Right cardiac atrium (tissue), 5 donors: Measurements from ENCODE around the gene LGALS13. TPM values are rescaled to one million over a fixed set of nuclear protein-coding genes. Genes with fewer than 3 reads are reported as not detected.

Experiments used
- ATAC-seq, 2 donors: fragments of 200-7000 bp; cut with Tn5 transposase; one replicate each; pipeline versions ENCODE4 v1.8.0 to v1.9.1; 2020; ENCODE audit warnings: moderate library complexity in 2 of 2, mild to moderate bottlenecking in 1 of 2
- DNase-seq, 3 donors: peaks; one replicate each; pipeline ENCODE4 v3.0.0-alpha.2; 2020
- H3K27ac ChIP-seq: one replicate; pipeline ENCODE4 v1.5.1; 2013; ENCODE audit warnings: mild to moderate bottlenecking, low read length, control low read depth, moderate library complexity
- H3K27me3 ChIP-seq: one replicate; pipeline ENCODE4 v1.6.1; 2013; ENCODE audit not compliant: control insufficient read depth, insufficient read depth
- H3K4me1 ChIP-seq: one replicate; pipeline ENCODE4 v1.6.1; 2013; ENCODE audit warnings: low read length; ENCODE audit not compliant: control insufficient read depth, insufficient read depth
- H3K4me3 ChIP-seq: one replicate; pipeline ENCODE4 v1.5.1; 2013; ENCODE audit warnings: low read length, control low read depth
- H3K9me3 ChIP-seq: one replicate; pipeline ENCODE4 v1.6.1; 2013; ENCODE audit warnings: low read length; ENCODE audit not compliant: control insufficient read depth
- WGBS: extraction: QIAGEN DNeasy Blood & Tissue Kit; methylation state at CpG from one replicate; pipeline ENCODE4 v1.1.7; 2013; 5-methylcytosine and 5-hydroxymethylcytosine counted together
- intact Hi-C, 4 donors: fragments of 100-400 bp; cut with DNase I; formaldehyde crosslinking; loops; one replicate each; pipeline versions ENCODE4 v1.11.0 to v1.14.0; 2022 to 2023
- long read RNA-seq, 4 donors: library from polyadenylated mRNA; unstranded; transcript quantifications; one replicate each; pipeline ENCODE4 v2.0.0, GENCODE V29; 2020 to 2021
- polyA plus RNA-seq: library from polyadenylated mRNA; stranded (reverse); fragments of 200-250 nt; gene quantifications from one replicate; pipeline ENCODE4 v1.2.3, GENCODE V29; 2013
- total RNA-seq, 4 donors: library from RNA; stranded (reverse); fragmentation: NEBNext Ultra II Directional; extraction: Animal tissue kit (Norgen Biotek cat#: 25700); gene quantifications; one replicate each; pipeline ENCODE4 v1.2.1, GENCODE V29; 2021
- donor health status: healthy with polysubstance abuse.
- donor health status: DM: no; HTN: yes; CAD: no.
- donor health status: DM: no; HTN: no; CAD: no.
- donor health status: DM: no; HTN: yes; CAD: no; lungs with severe emphysema.
- donor health status: DM: yes; HTN: yes; CAD: no.

Gene LGALS13, protein sequence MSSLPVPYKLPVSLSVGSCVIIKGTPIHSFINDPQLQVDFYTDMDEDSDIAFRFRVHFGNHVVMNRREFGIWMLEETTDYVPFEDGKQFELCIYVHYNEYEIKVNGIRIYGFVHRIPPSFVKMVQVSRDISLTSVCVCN
- total RNA-seq = not detected
- not detected for polyA plus RNA-seq
- long read RNA-seq, donor 1 = 0 reads
- long read RNA-seq, donor 2 = 0 reads
- long read RNA-seq, donor 3 = 0 reads
- long read RNA-seq, donor 4 = 0 reads

DNA sequence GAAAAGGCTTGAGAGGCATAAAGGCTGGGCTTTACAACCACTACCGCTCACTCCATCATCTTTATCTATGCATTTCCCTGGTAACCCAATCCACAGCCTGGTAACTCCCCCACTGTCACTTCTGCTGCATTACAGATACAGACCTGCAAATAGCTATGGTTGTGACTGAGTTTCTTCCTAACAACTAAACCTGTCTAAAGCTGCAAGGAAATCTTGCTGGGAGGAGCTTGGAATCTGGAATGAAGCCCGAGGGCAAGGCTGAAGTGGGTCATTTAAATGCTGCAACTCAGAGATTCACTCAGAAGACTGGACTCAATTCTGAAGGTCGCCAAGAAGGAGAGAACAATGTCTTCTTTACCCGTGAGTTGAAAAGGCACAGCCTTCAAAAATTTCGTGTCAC, at the start of gene LGALS13:
Gene LGALS13 (plus strand): TSS at position 301 of the 400 bp plus-strand sequence. CDS start 45 bp downstream, at position 346.
- no peaks in the 10 kb centered on the region for H3K4me1 ChIP-seq
- ATAC-seq (no peak), DNase-seq (no peak)
- no peak within 1 kb of the TSS for H3K27ac ChIP-seq
- intact Hi-C loops = loop anchor here in 1 of 4 donors (10.0 kb wide), 1 partner anchor 1423 kb away; no protein-coding TSS in a partner anchor
- H3K27me3 ChIP-seq = no peaks in the 10 kb centered on the region
- H3K9me3 ChIP-seq = no peaks in the 10 kb centered on the region
- no peak within 1 kb of the TSS for H3K4me3 ChIP-seq
- WGBS = 27% methylated on average over 5 of the region's 5 CpGs

DNA sequence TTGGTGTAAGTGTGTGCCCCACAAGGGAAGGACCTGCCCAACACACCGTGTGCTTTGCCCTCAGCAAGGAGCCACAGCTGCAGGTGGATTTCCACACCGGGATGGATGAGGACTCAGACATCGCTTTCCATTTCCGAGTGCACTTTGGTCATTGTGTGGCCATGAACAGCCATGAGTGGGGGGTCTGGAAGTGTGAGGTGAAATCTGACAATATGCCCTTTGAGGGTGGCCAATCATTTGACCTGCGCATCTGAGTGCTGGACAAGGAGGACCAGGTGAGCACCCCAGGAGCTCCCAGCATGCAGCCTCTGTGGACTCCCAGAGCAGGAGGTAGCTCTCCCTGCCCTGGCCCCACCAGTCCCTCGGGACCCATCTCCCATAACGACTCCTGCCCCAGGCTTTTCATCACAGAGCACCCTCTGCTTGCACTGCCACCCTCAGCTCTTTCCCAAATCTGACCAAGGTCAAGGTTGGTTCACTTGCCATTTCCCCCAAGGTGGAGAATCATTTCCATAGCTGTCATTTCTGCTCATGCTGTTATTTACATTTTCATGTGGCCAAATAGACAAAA, 49.2 kb upstream of the LGALS13 start:
- intact Hi-C loops = loop anchor here in 2 of 4 donors (5.0 kb wide), 1 partner anchor 119 kb away; no protein-coding TSS in a partner anchor
- Histone ChIP-seq H3K27me3 (no peaks in the 10 kb centered on the region), H3K27ac (no peak overlapping the region), H3K4me1 (no peaks in the 10 kb centered on the region), H3K4me3 (no peak overlapping the region), H3K9me3 (no peaks in the 10 kb centered on the region)
- 62% methylated on average over 7 of the region's 7 CpGs for WGBS
- DNase-seq (no peak), ATAC-seq (no peak)

DNA sequence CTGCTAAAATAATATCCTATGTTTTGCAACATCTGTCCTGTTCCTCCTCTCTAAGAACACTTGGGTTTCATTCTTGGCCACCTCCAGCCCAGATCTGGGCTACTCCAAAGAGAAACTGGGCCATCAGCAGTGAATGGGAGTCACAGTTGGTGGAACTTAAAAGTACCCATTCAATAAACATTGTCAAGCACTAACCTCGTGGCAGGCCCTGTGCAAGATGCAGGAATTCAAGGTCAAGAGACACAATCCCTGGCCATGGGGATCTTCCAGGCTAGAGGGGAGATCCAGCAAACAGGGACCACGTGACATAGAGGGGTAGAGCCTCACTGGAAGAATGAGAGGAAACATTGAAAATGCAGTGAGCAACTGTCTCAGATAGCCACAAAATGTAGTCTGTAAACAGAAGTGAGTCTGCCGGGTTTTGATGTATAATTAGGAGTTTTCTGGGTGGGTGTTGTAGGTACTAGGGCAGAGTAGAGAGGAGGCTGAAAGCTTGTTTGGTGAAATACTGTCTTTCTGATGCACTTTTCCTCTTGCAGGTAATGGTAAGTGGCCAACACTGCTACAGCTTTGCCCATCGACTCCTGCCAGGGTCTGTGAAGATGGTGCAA, 47.5 kb upstream of the LGALS13 start:
- intact Hi-C loops = loop anchor here in 3 of 4 donors (5.0 kb wide), 1 partner anchor 117 kb away; no protein-coding TSS in a partner anchor

GRCh38 chr19:39555883-39556282, 46.4 kb upstream of the LGALS13 start:
- H3K4me3 ChIP-seq = no peak overlapping the region
- no peaks in the 10 kb centered on the region for H3K27me3 ChIP-seq
- no peaks in the 10 kb centered on the region for H3K4me1 ChIP-seq
- H3K9me3 ChIP-seq = no peaks in the 10 kb centered on the region
- DNase-seq = no peak
- no peak overlapping the region for H3K27ac ChIP-seq
- intact Hi-C loops = loop anchor here in 1 of 4 donors (5.0 kb wide), 1 partner anchor 116 kb away; no protein-coding TSS in a partner anchor
- ATAC-seq = no peak
- WGBS = 30% methylated on average over 1 of the region's 1 CpG

More for the DNA sequence above, 47.5 kb upstream of the LGALS13 start:
- WGBS = 66% methylated on average over 4 of the region's 4 CpGs
- H3K27me3 ChIP-seq = no peaks in the 10 kb centered on the region
- no peak overlapping the region for H3K4me3 ChIP-seq
- H3K4me1 ChIP-seq = no peaks in the 10 kb centered on the region
- H3K9me3 ChIP-seq = no peaks in the 10 kb centered on the region
- ATAC-seq = no peak
- H3K27ac ChIP-seq = no peak overlapping the region
- DNase-seq = no peak

DNA sequence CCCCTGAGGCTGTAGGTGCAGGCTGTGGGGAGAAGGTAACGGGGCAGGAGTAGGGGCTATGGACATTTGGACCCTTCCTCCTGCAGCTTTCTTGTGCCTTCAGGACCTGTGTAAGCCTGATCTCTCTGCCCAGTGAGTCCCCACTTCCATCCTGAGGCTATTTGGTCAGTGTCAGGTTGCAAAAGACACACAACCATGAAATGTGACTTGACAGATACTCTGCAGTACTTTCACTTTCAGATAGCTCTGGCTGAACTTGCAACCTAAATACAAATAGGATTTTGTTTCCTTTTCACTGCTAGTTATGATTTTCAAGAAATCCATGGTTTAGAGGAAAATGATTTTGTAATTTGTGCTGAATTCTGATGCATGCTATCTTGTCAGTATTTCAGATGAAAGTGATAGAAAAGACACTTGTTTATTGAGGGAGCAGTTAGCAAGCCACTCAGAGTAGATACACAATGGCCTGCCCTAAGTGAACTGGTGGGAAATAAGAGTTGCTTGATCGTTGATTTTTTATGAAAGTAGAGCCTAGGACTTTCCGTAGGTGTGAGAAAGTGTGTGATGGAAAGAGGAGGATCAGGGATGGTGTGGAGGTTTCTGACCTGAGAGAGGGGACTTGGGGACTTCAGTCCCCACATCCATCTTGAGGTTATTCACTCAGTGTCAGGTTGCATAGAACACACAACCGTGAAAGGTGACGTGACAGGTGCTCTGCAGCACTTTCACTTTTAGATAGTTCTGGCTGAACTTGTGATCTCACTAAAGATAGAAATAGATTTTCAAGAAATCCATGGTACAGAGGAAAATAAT, 44.3 kb upstream of the LGALS13 start:
- Histone ChIP-seq H3K27ac (no peak overlapping the region), H3K4me1 (no peaks in the 10 kb centered on the region), H3K4me3 (no peak overlapping the region), H3K27me3 (no peaks in the 10 kb centered on the region), H3K9me3 (no peaks in the 10 kb centered on the region)
- ATAC-seq = no peak
- DNase-seq = no peak
- intact Hi-C loops = loop anchor here in 1 of 4 donors (5.0 kb wide), 1 partner anchor 114 kb away; no protein-coding TSS in a partner anchor
- 67% methylated on average over 5 of the region's 5 CpGs for WGBS

DNA sequence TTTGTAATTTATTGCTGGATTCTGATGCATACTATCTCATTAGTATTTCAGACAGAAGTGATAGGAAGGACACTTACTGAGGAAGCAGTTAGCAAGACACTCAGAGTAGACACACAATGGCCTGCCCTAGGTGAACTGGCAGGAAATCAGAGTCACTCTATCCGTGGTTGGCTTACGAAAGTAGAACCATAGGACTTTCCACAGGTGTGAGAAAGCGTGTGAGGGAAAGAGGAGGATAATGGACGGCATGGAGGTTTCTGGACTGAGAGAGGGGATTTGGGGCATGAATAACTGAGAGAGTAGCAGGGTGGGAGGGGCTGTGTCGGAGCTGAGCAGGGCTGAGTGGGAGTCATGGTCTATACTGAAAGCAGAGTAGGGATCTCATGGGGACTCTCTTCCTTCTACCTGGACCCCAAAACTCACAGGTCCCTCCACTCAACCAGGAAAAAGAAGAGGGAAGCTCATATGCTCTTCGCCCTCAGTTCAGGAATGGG, 43.7 kb upstream of the LGALS13 start:
- no peak for DNase-seq
- Histone ChIP-seq H3K9me3 (no peaks in the 10 kb centered on the region), H3K4me3 (no peak overlapping the region), H3K27me3 (no peaks in the 10 kb centered on the region), H3K27ac (no peak overlapping the region), H3K4me1 (no peaks in the 10 kb centered on the region)
- ATAC-seq = no peak
- intact Hi-C loops = loop anchor here in 1 of 4 donors (5.0 kb wide), 1 partner anchor 114 kb away; no protein-coding TSS in a partner anchor
- 71% methylated on average over 6 of the region's 6 CpGs for WGBS

DNA sequence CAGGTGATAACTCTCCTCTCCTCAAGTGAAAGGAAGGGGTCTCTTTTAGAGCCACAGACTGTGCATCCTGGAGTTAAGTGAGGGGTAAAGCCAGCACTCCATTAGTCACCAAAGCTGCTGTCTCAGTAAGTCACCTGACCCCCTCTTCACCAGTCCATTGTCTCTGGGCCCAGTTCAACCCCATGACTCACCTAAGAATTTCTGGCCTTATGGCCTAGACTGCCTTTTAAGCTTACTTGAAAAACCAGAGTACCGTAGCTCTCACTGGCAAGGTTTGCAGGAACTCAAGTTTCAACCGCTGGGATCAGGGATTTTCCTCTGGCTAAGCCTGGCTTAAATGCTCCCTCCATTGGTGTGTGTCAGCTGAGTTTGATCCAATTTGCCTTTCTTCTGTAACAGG, 38.9 kb upstream of the LGALS13 start:
- Histone ChIP-seq H3K4me1 (no peaks in the 10 kb centered on the region), H3K27me3 (no peaks in the 10 kb centered on the region), H3K4me3 (no peak overlapping the region), H3K9me3 (no peaks in the 10 kb centered on the region), H3K27ac (no peak overlapping the region)
- WGBS = 70% methylated on average over 2 of the region's 2 CpGs
- DNase-seq (no peak), ATAC-seq (no peak)
- intact Hi-C loops = no loop called here

GRCh38 chr19:39566064-39566463, 36.3 kb upstream of the LGALS13 start:
- Histone ChIP-seq H3K4me3 (no peak overlapping the region), H3K27ac (no peak overlapping the region), H3K27me3 (no peaks in the 10 kb centered on the region), H3K9me3 (no peaks in the 10 kb centered on the region), H3K4me1 (no peaks in the 10 kb centered on the region)
- intact Hi-C loops = no loop called here
- no peak for ATAC-seq
- DNase-seq = no peak
- WGBS = 31% methylated on average over 3 of the region's 3 CpGs

- intact Hi-C loops = no loop called here
- Histone ChIP-seq H3K4me1 (no peaks in the 10 kb centered on the region), H3K9me3 (no peaks in the 10 kb centered on the region), H3K27me3 (no peaks in the 10 kb centered on the region), H3K27ac (no peak overlapping the region), H3K4me3 (no peak overlapping the region)
- ATAC-seq (no peak), DNase-seq (no peak)
- 55% methylated on average over 3 of the region's 3 CpGs for WGBS
Observed at GRCh38 chr19:39568604-39569003, 33.7 kb upstream of the LGALS13 start.

GRCh38 chr19:39582442-39582841, 19.9 kb upstream of the LGALS13 start:
- WGBS = 49% methylated on average over 4 of the region's 4 CpGs
- no peak for DNase-seq
- H3K9me3 ChIP-seq = no peaks in the 10 kb centered on the region
- no peak overlapping the region for H3K27ac ChIP-seq
- intact Hi-C loops = no loop called here
- no peak for ATAC-seq
- H3K4me3 ChIP-seq = no peak overlapping the region
- H3K4me1 ChIP-seq = no peaks in the 10 kb centered on the region
- H3K27me3 ChIP-seq = no peaks in the 10 kb centered on the region
